ENCODE measurements around the gene CNOT6.
"Not testable (repeated sequence)": the region's sequence is repeated elsewhere in the genome, so short reads cannot be mapped to it uniquely, and the experiment has no call there.

CNOT6 gene

GRCh38 chr5:180467989-180468731, 26.0 kb upstream of the CNOT6 start:
- Mint-ChIP-seq H3K4me3 (no peak overlapping the region), H3K9me3 (no peaks in the 10 kb centered on the region), H3K36me3 (ENCODE audit: low read depth) (no peaks in the 10 kb centered on the region), H3K4me1 (ENCODE audit: low read depth) (no peaks in the 10 kb centered on the region), H3K27ac (no peak overlapping the region), H3K27me3 (ENCODE audit: low read depth) (no peaks in the 10 kb centered on the region)

GRCh38 chr5:180468732-180469585, 25.2 kb upstream of the CNOT6 start:
- Mint-ChIP-seq H3K4me1 (ENCODE audit: low read depth) (no peaks in the 10 kb centered on the region), H3K27ac (no peak overlapping the region), H3K9me3 (no peaks in the 10 kb centered on the region), H3K36me3 (ENCODE audit: low read depth) (no peaks in the 10 kb centered on the region), H3K4me3 (no peak overlapping the region), H3K27me3 (ENCODE audit: low read depth) (no peaks in the 10 kb centered on the region)

DNA sequence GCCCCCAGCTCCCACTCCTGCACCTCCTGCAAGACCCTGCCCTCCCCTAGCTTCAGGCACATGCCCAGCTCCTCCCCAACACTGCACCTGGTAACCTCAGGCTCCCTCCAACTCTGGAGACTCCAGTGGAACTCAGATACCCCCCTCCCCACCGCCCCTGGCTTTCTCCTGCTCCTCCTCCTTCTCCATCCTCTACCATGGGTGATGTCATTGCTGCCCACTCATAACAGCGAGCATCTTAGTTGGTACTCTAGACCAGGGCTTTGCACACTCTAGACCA, 24.7 kb upstream of the CNOT6 start:
- Mint-ChIP-seq H3K4me1 (ENCODE audit: low read depth) (no peaks in the 10 kb centered on the region), H3K4me3 (no peak overlapping the region), H3K9me3 (no peaks in the 10 kb centered on the region), H3K36me3 (ENCODE audit: low read depth) (no peaks in the 10 kb centered on the region), H3K27ac (no peak overlapping the region), H3K27me3 (ENCODE audit: low read depth) (no peaks in the 10 kb centered on the region)

DNA sequence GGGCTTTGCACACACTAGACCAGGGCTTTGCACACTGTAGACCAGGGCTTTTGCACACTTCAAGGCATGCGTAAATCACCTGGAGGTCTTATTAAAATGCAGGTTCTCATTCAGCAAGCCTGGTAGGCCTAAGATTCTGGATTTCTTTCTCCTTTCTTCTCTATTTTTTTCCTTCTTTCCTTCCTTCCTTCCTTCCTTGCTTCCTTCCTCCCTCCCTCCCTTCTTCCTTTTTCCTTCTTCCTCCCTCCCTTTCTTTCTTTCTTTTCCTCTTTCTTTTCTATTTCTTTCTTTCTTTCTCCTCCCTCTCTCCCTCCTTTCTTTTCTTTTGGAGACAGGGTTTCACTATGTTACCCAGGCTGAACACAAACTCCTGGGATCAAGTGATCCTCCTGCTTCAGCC, 24.3 kb upstream of the CNOT6 start:
- no peaks in the 10 kb centered on the region for H3K4me1 Mint-ChIP-seq (ENCODE audit: low read depth)
- H3K36me3 Mint-ChIP-seq (ENCODE audit: low read depth) = no peaks in the 10 kb centered on the region
- no peak overlapping the region for H3K4me3 Mint-ChIP-seq
- H3K27me3 Mint-ChIP-seq (ENCODE audit: low read depth) = no peaks in the 10 kb centered on the region
- H3K9me3 Mint-ChIP-seq = no peaks in the 10 kb centered on the region
- no peak overlapping the region for H3K27ac Mint-ChIP-seq

DNA sequence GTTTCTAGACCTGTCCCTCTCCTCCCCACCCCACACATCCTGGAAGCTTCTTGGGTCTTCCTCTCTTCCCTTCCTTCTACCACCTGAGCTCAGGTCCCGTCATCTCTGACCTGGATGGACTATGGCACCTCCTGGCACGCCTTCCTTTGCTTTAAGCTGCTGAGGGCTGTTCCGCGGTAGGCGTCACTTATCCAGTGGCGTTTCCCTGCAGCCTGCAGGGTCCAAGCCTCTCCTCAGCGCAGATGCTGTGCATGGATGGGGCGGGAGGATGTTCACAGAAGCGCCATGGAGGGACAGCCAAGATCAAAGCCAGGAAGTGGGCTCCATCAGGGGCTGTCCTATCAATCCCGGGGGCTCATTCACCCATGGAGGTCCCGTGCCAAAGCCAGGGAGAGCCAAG, 23.8 kb upstream of the CNOT6 start:
- Mint-ChIP-seq H3K4me3 (no peak overlapping the region), H3K36me3 (ENCODE audit: low read depth) (no peaks in the 10 kb centered on the region), H3K27me3 (ENCODE audit: low read depth) (no peaks in the 10 kb centered on the region), H3K27ac (no peak overlapping the region), H3K9me3 (no peaks in the 10 kb centered on the region), H3K4me1 (ENCODE audit: low read depth) (no peaks in the 10 kb centered on the region)

GRCh38 chr5:180470966-180471582, 23.1 kb upstream of the CNOT6 start:
- H3K27ac Mint-ChIP-seq = no peak overlapping the region
- H3K27me3 Mint-ChIP-seq (ENCODE audit: low read depth) = no peaks in the 10 kb centered on the region
- no peaks in the 10 kb centered on the region for H3K36me3 Mint-ChIP-seq (ENCODE audit: low read depth)
- no peak overlapping the region for H3K4me3 Mint-ChIP-seq
- no peaks in the 10 kb centered on the region for H3K4me1 Mint-ChIP-seq (ENCODE audit: low read depth)
- H3K9me3 Mint-ChIP-seq = no peaks in the 10 kb centered on the region

- no peaks in the 10 kb centered on the region for H3K36me3 Mint-ChIP-seq (ENCODE audit: low read depth)
- no peak overlapping the region for H3K27ac Mint-ChIP-seq
These were observed 22.3 kb upstream of the CNOT6 start for GRCh38 chr5:180471866-180472265.

DNA sequence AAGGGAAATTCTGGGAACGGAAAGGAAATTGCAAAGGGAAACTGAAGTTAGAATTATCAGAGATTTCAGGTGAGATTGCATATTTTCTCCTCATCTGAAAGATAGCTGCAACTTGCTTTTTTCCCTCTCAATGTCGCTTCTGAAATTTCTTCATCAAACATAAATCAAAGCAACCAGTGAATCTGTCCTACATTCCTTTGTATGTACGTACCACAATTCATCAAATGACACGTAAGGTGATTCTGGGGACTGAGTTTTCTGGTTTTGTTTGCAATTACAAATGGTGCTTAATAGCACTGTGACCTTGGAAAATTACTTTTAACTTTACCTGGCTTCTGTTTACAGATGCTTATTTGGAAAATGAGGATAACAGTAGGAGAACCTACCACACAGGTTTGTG, 21.9 kb upstream of the CNOT6 start:
- H3K4me3 Mint-ChIP-seq = no peak overlapping the region
- H3K9me3 Mint-ChIP-seq = no peaks in the 10 kb centered on the region
- no peaks in the 10 kb centered on the region for H3K36me3 Mint-ChIP-seq (ENCODE audit: low read depth)
- H3K27ac Mint-ChIP-seq = no peak overlapping the region
- no peaks in the 10 kb centered on the region for H3K27me3 Mint-ChIP-seq (ENCODE audit: low read depth)
- H3K4me1 Mint-ChIP-seq (ENCODE audit: low read depth) = no peaks in the 10 kb centered on the region

More at GRCh38 chr5:180471866-180472265, 22.3 kb upstream of the CNOT6 start:
- Mint-ChIP-seq H3K4me3 (no peak overlapping the region), H3K4me1 (ENCODE audit: low read depth) (no peaks in the 10 kb centered on the region), H3K9me3 (no peaks in the 10 kb centered on the region), H3K27me3 (ENCODE audit: low read depth) (no peaks in the 10 kb centered on the region)

DNA sequence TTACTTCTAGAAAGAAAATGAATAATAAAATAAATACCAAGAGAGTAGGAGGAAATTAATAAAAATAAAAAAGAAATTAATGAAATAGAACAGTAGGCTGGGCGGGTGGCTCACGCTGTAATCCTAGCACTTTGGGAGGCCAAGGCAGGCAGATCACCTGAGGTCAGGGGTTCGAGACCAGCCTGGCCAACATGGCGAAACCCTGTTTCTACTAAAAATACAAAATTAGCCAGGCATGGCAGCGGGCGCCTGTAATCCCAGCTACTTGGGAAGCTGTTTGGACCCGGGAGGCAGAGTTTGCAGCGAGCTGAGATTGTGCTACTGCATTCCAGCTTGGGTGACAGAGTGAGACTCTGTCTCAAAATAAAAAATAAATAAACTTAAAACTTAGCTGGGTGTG, 20.8 kb upstream of the CNOT6 start:
- H3K36me3 Mint-ChIP-seq (ENCODE audit: low read depth); H3K4me1 Mint-ChIP-seq (ENCODE audit: low read depth); H3K9me3 Mint-ChIP-seq; H3K4me3 Mint-ChIP-seq; H3K27ac Mint-ChIP-seq; H3K27me3 Mint-ChIP-seq (ENCODE audit: low read depth): not testable (repeated sequence)

DNA sequence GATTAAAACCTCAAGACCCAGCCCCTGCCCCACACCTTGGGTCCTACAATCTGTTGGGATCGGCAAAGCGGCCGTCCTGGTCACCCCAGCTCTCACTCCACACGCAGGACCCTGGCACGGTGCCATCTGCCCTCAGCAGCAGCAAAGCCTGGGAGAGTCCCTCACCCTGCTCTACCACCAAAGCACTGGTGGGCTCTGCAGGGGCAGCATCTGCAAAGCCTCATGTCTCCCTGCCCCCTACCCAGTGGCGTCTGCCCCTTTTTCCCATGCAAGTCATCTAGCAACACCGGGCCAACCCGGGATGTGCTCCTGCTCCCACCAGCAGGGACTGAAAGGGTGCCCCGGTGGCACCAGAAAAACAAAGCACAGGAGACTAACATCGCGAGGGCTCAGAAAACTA, 19.6 kb upstream of the CNOT6 start:
- Mint-ChIP-seq H3K36me3 (ENCODE audit: low read depth) (no peaks in the 10 kb centered on the region), H3K9me3 (no peaks in the 10 kb centered on the region), H3K27me3 (ENCODE audit: low read depth) (no peaks in the 10 kb centered on the region), H3K4me3 (no peak overlapping the region), H3K27ac (no peak overlapping the region), H3K4me1 (ENCODE audit: low read depth) (no peaks in the 10 kb centered on the region)

DNA sequence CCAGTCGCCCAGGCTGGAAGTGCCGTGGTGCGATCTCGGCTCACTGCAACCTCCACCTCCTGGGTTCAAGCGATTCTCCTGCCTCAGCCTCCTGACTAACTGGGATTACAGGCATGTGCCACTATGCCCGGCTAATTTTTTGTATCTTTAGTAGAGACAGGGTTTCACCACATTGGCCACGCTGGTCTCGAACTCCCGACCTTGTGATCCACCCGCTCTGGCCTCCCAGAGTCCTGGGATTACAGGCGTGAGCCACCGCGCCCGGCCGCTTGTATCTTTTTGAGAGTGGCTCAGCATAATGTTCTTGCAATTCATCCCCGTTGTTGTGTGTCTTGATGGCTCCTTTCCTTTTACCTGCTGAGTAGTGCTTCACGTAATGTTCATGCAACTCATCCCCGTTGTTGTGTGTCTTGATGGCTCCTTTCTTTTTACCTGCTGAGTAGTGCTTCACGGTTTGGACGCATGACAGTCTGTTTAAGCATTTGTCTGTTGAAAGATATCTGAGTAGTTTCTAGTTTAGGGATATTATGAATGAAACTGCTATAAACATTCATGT, 18.1 kb upstream of the CNOT6 start:
- not testable (repeated sequence) for H3K36me3 Mint-ChIP-seq (ENCODE audit: low read depth); H3K4me1 Mint-ChIP-seq (ENCODE audit: low read depth); H3K27ac Mint-ChIP-seq; H3K9me3 Mint-ChIP-seq; H3K4me3 Mint-ChIP-seq; H3K27me3 Mint-ChIP-seq (ENCODE audit: low read depth)

- no peaks in the 10 kb centered on the region for H3K27me3 Mint-ChIP-seq (ENCODE audit: low read depth)
- H3K9me3 Mint-ChIP-seq = no peaks in the 10 kb centered on the region
- no peak overlapping the region for H3K4me3 Mint-ChIP-seq
- H3K4me1 Mint-ChIP-seq (ENCODE audit: low read depth) = no peaks in the 10 kb centered on the region
- H3K36me3 Mint-ChIP-seq (ENCODE audit: low read depth) = no peaks in the 10 kb centered on the region
- no peak overlapping the region for H3K27ac Mint-ChIP-seq
These were observed 9.4 kb upstream of the CNOT6 start for GRCh38 chr5:180484813-180485212.

- no peaks in the 10 kb centered on the region for H3K36me3 Mint-ChIP-seq (ENCODE audit: low read depth)
These were observed 7.5 kb upstream of the CNOT6 start for GRCh38 chr5:180486636-180487149.

DNA sequence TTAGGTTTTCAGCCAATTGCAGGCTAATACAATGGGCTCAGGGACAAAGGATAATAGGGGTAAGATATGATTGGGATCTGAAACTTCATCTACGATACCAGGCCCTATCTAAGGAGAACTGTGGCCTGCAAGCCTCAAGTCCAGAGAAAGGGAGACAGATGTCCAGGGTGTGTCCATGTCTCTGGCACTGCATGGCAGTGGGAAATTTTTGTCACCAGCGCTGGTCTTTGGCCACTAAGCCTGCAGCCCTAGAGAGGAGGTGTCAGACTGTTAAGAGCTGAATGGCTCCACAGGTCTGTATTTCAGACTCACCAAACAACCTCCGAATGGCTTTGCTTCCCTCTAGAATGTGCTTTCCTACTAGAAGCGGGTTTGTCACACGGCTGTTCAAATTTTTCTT, 6.6 kb upstream of the CNOT6 start:
- H3K4me3 Mint-ChIP-seq = no peak overlapping the region
- H3K27me3 Mint-ChIP-seq (ENCODE audit: low read depth) = no peaks in the 10 kb centered on the region
- peaks cover 6% of the 10 kb centered on the region for H3K4me1 Mint-ChIP-seq (ENCODE audit: low read depth)
- no peak overlapping the region for H3K27ac Mint-ChIP-seq
- H3K36me3 Mint-ChIP-seq (ENCODE audit: low read depth) = no peaks in the 10 kb centered on the region
- H3K9me3 Mint-ChIP-seq = no peaks in the 10 kb centered on the region

More at GRCh38 chr5:180486636-180487149, 7.5 kb upstream of the CNOT6 start:
- Mint-ChIP-seq H3K27me3 (ENCODE audit: low read depth) (no peaks in the 10 kb centered on the region), H3K4me3 (no peak overlapping the region), H3K27ac (no peak overlapping the region), H3K9me3 (no peaks in the 10 kb centered on the region), H3K4me1 (ENCODE audit: low read depth) (peaks cover 4% of the 10 kb centered on the region)

- H3K9me3 Mint-ChIP-seq = peaks cover 3% of the 10 kb centered on the region
- no peaks in the 10 kb centered on the region for H3K27me3 Mint-ChIP-seq (ENCODE audit: low read depth)
- peaks cover 25% of the 10 kb centered on the region for H3K4me1 Mint-ChIP-seq (ENCODE audit: low read depth)
- H3K4me3 Mint-ChIP-seq = no peak overlapping the region
- no peak overlapping the region for H3K27ac Mint-ChIP-seq
- H3K36me3 Mint-ChIP-seq (ENCODE audit: low read depth) = peaks cover 10% of the 10 kb centered on the region
These were observed 2.7 kb upstream of the CNOT6 start for GRCh38 chr5:180491496-180491895.

All from T-helper 1 cell treated with Interleukin-12 subunit alpha and Interleukin-12 subunit beta and Interleukin-4 antibody, amounts not matched to agents 30 μg/mL and 1 μg/mL, for 36 hours (primary cell).